Suprapubic skin (tissue), 4 donors: ENCODE results near the gene TNFAIP8L1. TPM values are rescaled to one million over a fixed set of nuclear protein-coding genes. Genes with fewer than 3 reads are reported as not detected.

ENCODE experiments used
- DNase-seq, 2 donors: peaks; one replicate each; pipeline ENCODE4 v3.0.0-alpha.2; 2019; ENCODE audit warnings: low spot score in 2 of 2
- H3K27ac ChIP-seq: fragments of 200-600 bp; sonication (generic); one replicate; pipeline ENCODE4 v1.5.1; 2019
- H3K27me3 ChIP-seq: fragments of 200-600 bp; sonication (generic); one replicate; pipeline ENCODE4 v1.5.1; 2019
- H3K36me3 ChIP-seq: fragments of 200-600 bp; sonication (generic); one replicate; pipeline ENCODE4 v1.5.1; 2019
- H3K4me1 ChIP-seq: fragments of 200-600 bp; sonication (generic); one replicate; pipeline ENCODE4 v1.5.1; 2019
- H3K4me3 ChIP-seq: fragments of 200-600 bp; sonication (generic); one replicate; pipeline ENCODE4 v1.5.1; 2019; ENCODE audit warnings: mild to moderate bottlenecking
- H3K9me3 ChIP-seq: fragments of 200-600 bp; sonication (generic); one replicate; pipeline ENCODE4 v1.5.1; 2019
- EP300 ChIP-seq: sonication (generic); formaldehyde crosslinking; IDR thresholded peaks from one replicate; pipeline ENCODE4 v1.6.1; 2017; ENCODE audit warnings: antibody characterized with exemption
- POLR2A ChIP-seq, 2 donors: fragments of 450-650 bp; IDR thresholded peaks; one replicate each; pipeline ENCODE4 v1.6.1; 2017; ENCODE audit warnings: antibody characterized with exemption in 2 of 2, mild to moderate bottlenecking in 2 of 2, moderate library complexity in 2 of 2
- POLR2AphosphoS5 ChIP-seq, 3 donors: sonication (generic); formaldehyde crosslinking; IDR thresholded peaks; one replicate each; pipeline ENCODE4 v1.6.1; 2017; ENCODE audit warnings: antibody characterized with exemption in 3 of 3
- whole genome bisulfite sequencing: methylation state at CpG from one replicate; pipeline ENCODE4 v1.1.5; 2018; 5-methylcytosine and 5-hydroxymethylcytosine counted together
- total RNA-seq, 4 donors: library from RNA; depleted of rRNA; stranded (reverse); fragments of >200 nt; gene quantifications; one replicate each; pipeline ENCODE4 v1.1.0, GENCODE V29; 2016
- TF ChIP-seq, protein P1 (sequence below), 2 donors: fragments of 200-600 bp in 1 of 2; fragments of 450-650 bp in 1 of 2; sonication (generic) in 1 of 2; IDR thresholded peaks; one replicate each; pipeline ENCODE4 v1.5.1; 2016 to 2019; ENCODE audit warnings: antibody characterized with exemption in 2 of 2, mild to moderate bottlenecking in 1 of 2, moderate library complexity in 1 of 2

Gene TNFAIP8L1
- total RNA-seq, 4 donors from 2014 or later = 4.8 to 8.3 (median 7.0) TPM

DNA sequence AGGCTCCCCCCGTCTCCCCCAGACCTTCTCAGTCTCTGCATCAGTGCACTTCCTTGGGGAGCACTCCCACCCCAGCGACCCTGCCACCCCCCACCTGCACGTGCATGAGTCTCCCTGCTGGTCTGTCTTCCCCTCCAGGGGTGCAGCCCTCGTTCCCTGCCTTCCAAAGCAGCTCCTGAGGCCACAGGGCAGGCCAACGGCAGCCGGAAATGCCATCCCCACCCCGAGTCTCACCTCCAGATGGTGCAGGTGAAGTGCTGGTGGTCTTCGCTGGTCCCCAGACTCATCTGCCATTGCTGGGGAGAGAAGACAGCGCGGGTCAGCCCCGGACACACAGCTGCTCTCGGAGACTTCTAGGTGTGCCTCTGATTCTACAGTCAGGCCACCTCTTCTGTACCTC lies 25.3 kb downstream of the TNFAIP8L1 start:
- peaks cover 25% of the 10 kb centered on the region for H3K4me1 ChIP-seq
- 88% methylated on average over 6 of the region's 12 CpGs for WGBS
- no peaks in the 10 kb centered on the region for H3K27me3 ChIP-seq
- no peak for DNase-seq
- TF ChIP-seq, protein P1, sequence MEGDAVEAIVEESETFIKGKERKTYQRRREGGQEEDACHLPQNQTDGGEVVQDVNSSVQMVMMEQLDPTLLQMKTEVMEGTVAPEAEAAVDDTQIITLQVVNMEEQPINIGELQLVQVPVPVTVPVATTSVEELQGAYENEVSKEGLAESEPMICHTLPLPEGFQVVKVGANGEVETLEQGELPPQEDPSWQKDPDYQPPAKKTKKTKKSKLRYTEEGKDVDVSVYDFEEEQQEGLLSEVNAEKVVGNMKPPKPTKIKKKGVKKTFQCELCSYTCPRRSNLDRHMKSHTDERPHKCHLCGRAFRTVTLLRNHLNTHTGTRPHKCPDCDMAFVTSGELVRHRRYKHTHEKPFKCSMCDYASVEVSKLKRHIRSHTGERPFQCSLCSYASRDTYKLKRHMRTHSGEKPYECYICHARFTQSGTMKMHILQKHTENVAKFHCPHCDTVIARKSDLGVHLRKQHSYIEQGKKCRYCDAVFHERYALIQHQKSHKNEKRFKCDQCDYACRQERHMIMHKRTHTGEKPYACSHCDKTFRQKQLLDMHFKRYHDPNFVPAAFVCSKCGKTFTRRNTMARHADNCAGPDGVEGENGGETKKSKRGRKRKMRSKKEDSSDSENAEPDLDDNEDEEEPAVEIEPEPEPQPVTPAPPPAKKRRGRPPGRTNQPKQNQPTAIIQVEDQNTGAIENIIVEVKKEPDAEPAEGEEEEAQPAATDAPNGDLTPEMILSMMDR (IDR thresholded peaks at IDR 0.05) = no peak
- TF ChIP-seq EP300 (no peak), POLR2AphosphoS5 (IDR thresholded peaks at IDR 0.05) (no peak), POLR2A (IDR thresholded peaks at IDR 0.05) (no peak)
- no peak overlapping the region for H3K4me3 ChIP-seq
- peaks cover 80% of the 10 kb centered on the region for H3K36me3 ChIP-seq
- no peak overlapping the region for H3K27ac ChIP-seq
- H3K9me3 ChIP-seq = no peaks in the 10 kb centered on the region

DNA sequence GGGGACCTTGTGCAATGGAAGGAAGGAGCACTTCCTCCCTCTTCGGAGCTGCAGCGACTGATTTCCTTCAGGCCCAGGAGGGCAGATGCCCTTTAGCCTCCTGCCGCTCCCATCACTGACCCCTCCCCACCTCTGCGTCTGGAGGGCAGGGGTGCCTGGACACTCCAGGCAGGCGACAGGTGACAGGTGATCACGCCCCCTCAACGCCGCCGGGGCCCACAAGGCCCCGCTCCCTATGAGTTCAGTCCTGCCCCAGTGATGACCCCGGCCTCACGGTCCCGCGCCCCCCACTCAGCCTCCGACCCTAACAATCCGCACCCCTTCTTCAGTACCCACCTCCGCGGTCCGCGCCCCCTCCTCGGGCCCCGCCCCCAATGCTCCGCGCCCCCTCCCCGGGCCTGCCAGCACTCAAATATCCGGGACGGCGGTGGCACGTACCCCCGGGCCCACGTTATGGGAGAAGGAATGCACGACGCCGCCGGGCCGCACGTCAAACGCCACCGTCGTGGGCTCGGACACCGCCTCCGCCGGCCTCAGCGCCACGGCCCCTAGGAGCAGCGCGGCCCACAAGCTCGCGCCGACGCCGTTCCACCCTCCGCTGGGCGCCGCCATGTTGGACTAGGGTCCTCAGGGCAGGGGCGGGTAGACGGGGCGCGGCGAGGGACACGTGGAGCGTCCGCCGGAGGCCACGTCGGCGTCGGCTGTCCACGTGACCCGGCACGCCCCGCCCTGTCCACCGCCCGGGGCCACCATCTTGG lies 30.6 kb downstream of the TNFAIP8L1 start, which contains the start of gene MYDGF:
TSS of gene MYDGF (minus strand) at position 620 of the 758 bp plus-strand sequence. CDS start at position 612, 8 bp downstream.
- H3K27me3 ChIP-seq = no peaks in the 10 kb centered on the region
- no peaks in the 10 kb centered on the region for H3K9me3 ChIP-seq
- H3K4me1 ChIP-seq = peaks cover 28% of the 10 kb centered on the region
- TF ChIP-seq POLR2A (IDR thresholded peaks at IDR 0.05) (no peak), EP300 (no peak), POLR2AphosphoS5 (IDR thresholded peaks at IDR 0.05) (peak; percentile 69 to 96 (median 87))
- TF ChIP-seq, protein P1 (IDR thresholded peaks at IDR 0.05) = no peak
- 0% methylated on average over 2 of the region's 75 CpGs for WGBS
- H3K4me3 ChIP-seq = peak within 1 kb of the TSS; percentile 89
- peaks cover 34% of the 10 kb centered on the region for H3K36me3 ChIP-seq
- H3K27ac ChIP-seq = peak within 1 kb of the TSS; percentile 75
- peak; percentile 95 to 97 for DNase-seq

DNA sequence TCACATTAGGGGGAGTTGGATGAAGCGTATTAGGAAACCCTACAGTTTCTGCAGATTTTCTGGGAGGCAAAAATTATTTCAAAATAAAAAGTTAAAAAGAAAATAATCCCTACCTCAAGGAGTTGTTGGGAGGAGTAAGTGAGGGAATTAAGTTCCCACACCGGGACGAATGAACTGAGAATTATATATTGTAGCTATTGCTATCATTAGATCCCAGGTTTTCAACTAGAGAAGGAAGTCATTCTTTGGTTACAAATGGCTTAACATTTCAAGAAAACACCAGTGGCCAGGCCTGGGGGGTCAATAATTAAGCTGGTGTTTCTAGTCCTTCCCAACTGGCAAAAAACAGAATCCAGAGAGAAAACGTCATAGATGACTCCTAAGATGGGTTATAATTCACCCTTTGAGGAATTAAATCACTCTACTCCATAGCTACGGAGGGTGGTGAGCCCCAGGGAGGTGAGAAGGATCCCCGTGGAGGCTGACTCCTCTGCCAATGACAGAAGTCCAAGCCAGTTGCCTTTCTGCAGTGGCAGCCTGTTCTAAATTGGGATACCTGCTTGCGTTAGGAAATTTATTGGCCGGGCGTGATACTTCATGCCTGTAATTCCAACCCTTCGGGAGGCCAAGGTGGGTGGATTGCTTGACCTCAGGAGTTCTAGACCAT lies 32.0 kb downstream of the TNFAIP8L1 start:
- no peak for DNase-seq
- no peak for TF ChIP-seq POLR2AphosphoS5 (IDR thresholded peaks at IDR 0.05)
- TF ChIP-seq POLR2A (IDR thresholded peaks at IDR 0.05) = no peak
- TF ChIP-seq, protein P1 (IDR thresholded peaks at IDR 0.05) = no peak
- TF ChIP-seq EP300 = no peak
- WGBS = 42% methylated on average over 9 of the region's 10 CpGs
- no peak overlapping the region for H3K4me3 ChIP-seq
- no peaks in the 10 kb centered on the region for H3K27me3 ChIP-seq
- H3K9me3 ChIP-seq = no peaks in the 10 kb centered on the region
- peaks cover 33% of the 10 kb centered on the region for H3K36me3 ChIP-seq
- no peak overlapping the region for H3K27ac ChIP-seq
- peaks cover 28% of the 10 kb centered on the region for H3K4me1 ChIP-seq

DNA sequence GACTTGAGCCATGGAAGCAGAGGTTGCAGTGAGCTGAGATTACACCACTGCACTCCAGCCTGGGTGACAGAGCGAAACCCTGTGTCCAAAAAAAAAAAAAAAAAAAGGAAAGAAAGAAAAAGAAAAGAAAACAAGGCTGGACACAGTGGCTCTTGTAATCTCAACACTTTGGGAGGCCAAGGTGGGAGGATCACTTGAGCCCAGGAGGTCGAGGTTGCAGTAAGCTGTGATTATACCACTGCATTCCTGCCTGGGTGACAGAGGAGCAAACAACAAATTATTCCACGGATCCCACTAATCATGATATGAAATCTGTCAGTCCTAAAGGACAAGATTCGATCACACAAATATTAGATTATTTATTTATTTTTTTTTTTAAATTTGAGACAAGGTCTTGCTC lies 33.9 kb downstream of the TNFAIP8L1 start:
- H3K36me3 ChIP-seq = peaks cover 26% of the 10 kb centered on the region
- TF ChIP-seq POLR2A (IDR thresholded peaks at IDR 0.05) (no peak), POLR2AphosphoS5 (IDR thresholded peaks at IDR 0.05) (no peak), EP300 (no peak)
- TF ChIP-seq, protein P1 (IDR thresholded peaks at IDR 0.05) = no peak
- H3K27me3 ChIP-seq = no peaks in the 10 kb centered on the region
- DNase-seq = no peak
- H3K9me3 ChIP-seq = no peaks in the 10 kb centered on the region
- H3K4me3 ChIP-seq = no peak overlapping the region
- H3K4me1 ChIP-seq = peaks cover 23% of the 10 kb centered on the region
- no peak overlapping the region for H3K27ac ChIP-seq
- 61% methylated on average over 4 of the region's 4 CpGs for WGBS

DNA sequence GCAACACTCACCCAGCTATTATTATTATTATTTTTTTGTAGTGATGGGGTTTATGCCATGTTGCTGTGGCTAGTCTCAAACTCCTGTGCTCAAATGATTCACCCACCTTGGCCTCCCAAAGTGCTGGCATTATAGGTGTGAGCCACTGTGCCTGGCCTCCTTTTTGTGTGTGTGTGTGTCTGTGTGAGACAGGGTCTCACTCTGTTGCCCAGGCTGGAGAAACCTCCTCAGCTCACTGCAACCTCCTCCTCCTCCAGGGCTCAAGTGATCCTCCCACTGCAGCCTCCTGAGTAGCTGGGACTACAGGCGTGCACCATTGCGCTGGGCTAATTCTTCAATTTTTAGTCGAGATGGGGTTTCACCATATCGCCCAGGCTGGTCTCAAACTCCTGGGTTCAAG lies 34.4 kb downstream of the TNFAIP8L1 start:
- Histone ChIP-seq H3K9me3 (no peaks in the 10 kb centered on the region), H3K36me3 (peaks cover 28% of the 10 kb centered on the region), H3K27ac (no peak overlapping the region), H3K4me1 (peaks cover 18% of the 10 kb centered on the region), H3K4me3 (no peak overlapping the region), H3K27me3 (no peaks in the 10 kb centered on the region)
- WGBS = 92% methylated on average over 4 of the region's 4 CpGs
- no peak for DNase-seq
- TF ChIP-seq, protein P1 (IDR thresholded peaks at IDR 0.05) = no peak
- TF ChIP-seq POLR2A (IDR thresholded peaks at IDR 0.05) (no peak), POLR2AphosphoS5 (IDR thresholded peaks at IDR 0.05) (no peak), EP300 (no peak)
